Coronary artery (tissue), 2 donors: ENCODE results near the gene FBN3.

Experiments
- DNase-seq: peaks from one replicate; pipeline ENCODE4 v3.0.0-alpha.2; 2017; ENCODE audit warnings: low spot score
- H3K27ac ChIP-seq, 2 donors: fragments of 200-600 bp; sonication (generic); one replicate each; pipeline ENCODE4 v1.5.1; 2016 to 2019
- H3K4me3 ChIP-seq: fragments of 200-600 bp; sonication (generic); 2 replicates; pipeline ENCODE4 v1.5.1; 2016; ENCODE audit warnings: mild to moderate bottlenecking, moderate library complexity
- TF ChIP-seq, protein P1 (sequence below): fragments of 200-600 bp; sonication (generic); IDR thresholded peaks from one replicate; pipeline ENCODE4 v1.5.1; 2019; ENCODE audit warnings: antibody characterized with exemption

The FBN3 gene

DNA sequence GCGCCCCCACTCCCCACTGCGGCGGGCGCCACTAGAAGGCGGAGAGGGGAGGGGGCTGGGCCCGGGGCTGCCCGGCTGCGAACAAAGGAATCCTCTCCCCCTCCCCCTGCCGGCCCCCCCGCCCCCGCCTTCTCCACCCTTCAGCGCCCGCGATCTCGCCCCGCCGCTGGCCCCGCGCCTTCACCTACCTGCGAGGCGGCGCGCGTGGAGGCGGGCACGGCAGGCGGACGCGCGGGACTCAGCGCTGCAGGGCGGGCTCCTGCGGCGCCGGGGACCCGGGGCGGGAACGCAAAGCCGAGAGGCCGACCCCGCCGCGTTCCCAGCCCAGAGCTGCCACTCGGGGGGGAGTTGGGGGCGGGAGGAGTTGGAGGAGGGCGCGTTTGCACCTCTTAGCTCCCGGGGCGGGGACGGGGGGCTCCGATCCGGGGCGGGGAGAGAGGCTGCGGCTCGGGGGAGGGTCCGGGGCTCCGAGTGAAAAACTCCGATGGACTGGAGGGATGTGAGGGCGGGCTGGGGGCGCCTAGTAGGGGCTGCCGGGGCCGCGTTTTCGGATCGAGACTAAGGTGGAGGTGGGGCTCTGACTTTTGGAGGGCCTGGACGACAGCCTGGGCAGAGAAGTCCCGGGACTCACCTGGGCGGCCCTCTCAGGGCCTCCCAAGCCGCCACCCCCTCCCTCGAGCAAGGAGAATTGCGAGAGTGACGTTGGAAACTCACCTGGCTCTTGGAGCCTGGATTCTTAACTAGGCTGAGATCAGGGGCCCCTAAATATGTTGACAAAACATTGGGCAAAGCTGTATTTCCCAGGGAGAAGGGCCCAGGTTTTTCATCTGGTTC, at the start of gene FBN3:
TSS of gene FBN3 (minus strand) at position 332 of the 834 bp plus-strand sequence. CDS start 2,112 bp downstream, outside the sequence.
- DNase-seq = no peak
- H3K27ac ChIP-seq = no peak within 1 kb of the TSS
- TF ChIP-seq, protein P1, sequence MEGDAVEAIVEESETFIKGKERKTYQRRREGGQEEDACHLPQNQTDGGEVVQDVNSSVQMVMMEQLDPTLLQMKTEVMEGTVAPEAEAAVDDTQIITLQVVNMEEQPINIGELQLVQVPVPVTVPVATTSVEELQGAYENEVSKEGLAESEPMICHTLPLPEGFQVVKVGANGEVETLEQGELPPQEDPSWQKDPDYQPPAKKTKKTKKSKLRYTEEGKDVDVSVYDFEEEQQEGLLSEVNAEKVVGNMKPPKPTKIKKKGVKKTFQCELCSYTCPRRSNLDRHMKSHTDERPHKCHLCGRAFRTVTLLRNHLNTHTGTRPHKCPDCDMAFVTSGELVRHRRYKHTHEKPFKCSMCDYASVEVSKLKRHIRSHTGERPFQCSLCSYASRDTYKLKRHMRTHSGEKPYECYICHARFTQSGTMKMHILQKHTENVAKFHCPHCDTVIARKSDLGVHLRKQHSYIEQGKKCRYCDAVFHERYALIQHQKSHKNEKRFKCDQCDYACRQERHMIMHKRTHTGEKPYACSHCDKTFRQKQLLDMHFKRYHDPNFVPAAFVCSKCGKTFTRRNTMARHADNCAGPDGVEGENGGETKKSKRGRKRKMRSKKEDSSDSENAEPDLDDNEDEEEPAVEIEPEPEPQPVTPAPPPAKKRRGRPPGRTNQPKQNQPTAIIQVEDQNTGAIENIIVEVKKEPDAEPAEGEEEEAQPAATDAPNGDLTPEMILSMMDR = no peak
- H3K4me3 ChIP-seq = peak within 1 kb of the TSS; percentile 55

DNA sequence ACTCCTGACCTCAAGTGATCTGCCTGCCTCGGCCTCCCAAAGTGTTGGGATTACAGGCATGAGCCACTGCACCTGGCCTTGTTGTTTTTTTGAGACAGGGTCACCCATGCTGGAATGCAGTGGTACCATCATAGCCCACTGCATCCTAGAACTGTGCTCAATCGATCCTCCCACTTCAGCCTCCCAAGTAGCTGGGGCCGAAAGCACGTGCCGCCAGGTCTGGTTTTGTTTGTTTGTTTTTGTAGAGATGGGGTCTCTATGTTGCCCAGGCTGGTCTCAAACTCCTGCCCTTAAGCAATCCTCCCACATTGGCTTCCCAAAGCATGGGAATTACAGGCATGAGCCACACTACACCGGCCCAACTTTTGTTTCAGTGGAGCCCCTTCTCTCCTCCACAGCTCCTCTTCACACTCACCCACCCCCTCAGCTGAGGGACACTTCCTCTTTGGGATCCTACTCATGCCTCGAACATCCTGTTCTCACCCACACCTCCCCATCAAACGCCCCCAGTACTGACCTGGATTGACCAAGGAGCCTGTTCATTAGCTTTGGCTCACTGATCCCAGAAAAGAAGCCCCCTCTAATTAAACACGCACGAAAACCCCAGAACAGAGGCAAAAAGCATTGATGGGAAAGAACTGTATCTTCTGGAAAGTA, 47.0 kb upstream of the FBN3 start:
- no peak overlapping the region for H3K4me3 ChIP-seq
- no peak overlapping the region for H3K27ac ChIP-seq
- no peak for DNase-seq
- TF ChIP-seq, protein P1 = no peak

DNA sequence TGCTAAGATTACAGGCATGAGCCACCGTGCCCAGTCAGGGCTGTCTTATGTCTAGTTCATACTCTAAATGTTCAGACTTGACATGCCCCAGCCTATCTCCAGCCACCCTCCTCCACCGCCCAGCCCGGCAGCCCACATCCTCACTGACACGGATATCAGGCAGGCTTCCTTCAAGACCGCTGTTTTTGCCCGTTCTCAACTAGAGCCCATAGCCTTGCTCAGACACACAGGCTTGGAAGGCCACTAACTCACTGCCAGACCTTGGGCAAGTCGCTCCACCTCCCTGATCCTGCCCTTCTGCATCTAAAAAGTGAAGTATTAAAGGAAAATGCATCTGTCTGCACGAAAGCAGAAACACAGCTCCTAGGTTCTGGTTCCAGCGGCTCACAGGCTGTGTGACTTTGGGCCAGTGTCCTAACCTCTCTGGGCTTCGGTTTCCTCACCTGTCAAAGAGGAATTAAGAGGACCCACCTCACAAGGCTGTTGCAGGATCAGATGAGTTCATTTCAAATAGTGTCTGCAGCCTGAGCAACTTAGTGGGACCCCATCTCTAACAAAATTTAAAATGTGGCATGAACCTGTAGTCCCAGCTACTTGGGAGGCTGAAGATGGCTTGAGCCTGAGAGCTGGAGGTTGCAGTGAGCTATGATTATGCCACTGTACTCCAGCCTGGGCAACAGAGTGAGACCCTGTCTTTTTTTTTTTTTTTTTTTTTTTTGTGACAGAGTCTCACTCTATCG, 45.3 kb upstream of the FBN3 start:
- no peak for DNase-seq
- Histone ChIP-seq H3K27ac (peak overlapping the region in 1 of 2 donors; percentile 17), H3K4me3 (no peak overlapping the region)
- TF ChIP-seq, protein P1 = no peak

DNA sequence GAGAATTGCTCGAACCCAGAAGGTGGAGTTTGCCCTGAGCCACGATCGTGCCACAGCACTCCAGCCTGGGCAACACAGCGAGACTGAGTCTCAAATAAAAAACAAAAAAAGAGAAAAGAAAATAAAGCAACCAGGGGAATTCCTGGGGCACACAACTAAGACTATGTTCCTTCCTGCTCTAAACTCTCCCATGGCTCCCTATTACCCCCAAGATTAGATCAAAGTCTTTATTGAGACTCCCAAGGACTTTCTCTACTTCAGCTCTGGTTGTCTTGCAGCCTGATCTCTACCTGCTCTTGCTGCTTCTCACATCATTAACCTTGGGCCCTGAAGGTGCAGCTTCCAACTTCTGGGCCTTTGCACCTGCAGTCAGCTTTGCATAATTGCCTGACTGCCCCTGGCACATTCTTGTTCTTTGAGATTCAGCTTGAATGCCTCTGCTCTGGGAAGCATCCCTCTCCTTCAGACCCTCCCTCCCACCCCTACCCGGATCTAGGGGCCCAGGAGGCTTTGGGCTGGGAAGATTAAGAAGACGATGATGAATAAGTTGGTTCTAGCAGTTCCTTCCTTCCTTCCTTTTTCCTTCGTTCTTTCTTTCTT, 42.9 kb upstream of the FBN3 start:
- Histone ChIP-seq H3K4me3 (no peak overlapping the region), H3K27ac (no peak overlapping the region)
- DNase-seq = no peak
- TF ChIP-seq, protein P1 = no peak

DNA sequence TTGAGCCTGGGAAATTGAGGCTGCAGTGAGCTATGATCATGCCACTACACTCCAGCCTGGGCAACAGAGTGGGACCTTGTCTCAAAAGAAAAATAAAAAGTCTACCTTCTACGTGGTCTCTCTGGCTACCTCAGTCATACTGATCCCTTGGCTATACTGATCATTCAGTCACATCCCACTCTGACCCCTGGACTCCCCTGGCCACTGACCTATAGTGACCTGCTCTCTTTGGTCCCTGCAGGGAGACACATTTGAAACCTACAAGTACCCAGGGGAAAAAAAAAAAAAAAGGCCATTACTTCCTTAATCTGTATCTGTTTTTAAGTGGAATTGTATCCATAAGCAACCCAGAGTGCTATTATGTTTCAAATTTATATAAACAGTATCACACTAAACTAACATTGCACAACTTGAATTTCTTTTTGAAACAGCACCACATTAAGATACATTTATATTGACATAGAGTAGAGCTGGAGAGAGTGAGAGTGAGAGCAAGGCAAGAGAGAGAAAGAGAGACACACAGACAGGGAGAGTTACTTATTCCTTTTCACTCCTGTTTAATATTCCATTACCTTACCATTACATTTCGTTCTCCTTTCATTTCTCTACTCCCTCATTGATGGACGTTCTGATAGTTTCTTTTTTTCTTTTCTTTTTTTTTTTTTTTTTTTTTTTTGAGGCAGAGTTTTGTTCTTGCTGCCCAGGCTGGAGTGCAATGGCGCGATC, 36.1 kb upstream of the FBN3 start:
- TF ChIP-seq, protein P1 = no peak
- Histone ChIP-seq H3K27ac (no peak overlapping the region), H3K4me3 (no peak overlapping the region)
- no peak for DNase-seq

DNA sequence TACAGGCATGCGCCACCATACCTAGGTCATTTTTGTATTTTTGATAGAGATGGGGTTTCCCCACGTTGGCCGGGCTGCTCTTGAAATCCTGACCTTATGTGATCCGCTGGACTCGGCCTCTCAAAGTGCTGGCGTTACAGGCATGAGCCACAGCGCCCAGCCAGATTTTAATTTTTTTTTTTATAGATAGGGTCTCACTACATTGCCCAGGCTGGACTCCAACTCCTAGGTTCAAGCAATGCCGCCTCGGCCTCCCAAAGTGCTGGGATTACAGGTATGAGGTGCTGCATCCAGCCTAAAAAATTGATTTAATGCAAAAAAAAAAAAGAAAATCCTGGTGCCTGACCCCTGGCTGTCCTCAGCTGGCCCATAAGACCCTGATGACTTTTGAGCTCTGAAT, 34.9 kb upstream of the FBN3 start:
- DNase-seq = no peak
- TF ChIP-seq, protein P1 = no peak
- no peak overlapping the region for H3K27ac ChIP-seq
- H3K4me3 ChIP-seq = no peak overlapping the region
